Naive thymus-derived CD8-positive, alpha-beta T cell (primary cell): ENCODE results near the gene B3GNT4. TPM values are rescaled to one million over a fixed set of nuclear protein-coding genes. Genes with fewer than 3 reads are reported as not detected.

Experiments
- ATAC-seq, 2 donors: fragments of 150-1000 bp; cut with Tn5 transposase in 1 of 2; sonication (Bioruptor Pico), chemical (Tn5 transposase) in 1 of 2; 1 replicate in 1 of 2; 2 replicates in 1 of 2; pipeline ENCODE4 v1.10.0; 2021; ENCODE audit warnings: mild to moderate bottlenecking in 2 of 2, moderate library complexity in 2 of 2
- POLR2A ChIA-PET: fragments of 350-600 bp; sonication (Branson Sonifier 250); formaldehyde crosslinking; loops from one replicate; lab custom pipeline; 2021; ENCODE audit warnings: antibody characterized with exemption; lab: Charles Lee
- DNase-seq, 10 donors: peaks; one replicate each; pipeline versions ENCODE4 v3.0.0 to v3.0.0-alpha.2; 2020 to 2022
- H3K27ac Mint-ChIP-seq, 10 donors: one replicate each; pipeline ENCODE4 v1.8.0; 2020 to 2022; ENCODE audit warnings: mild to moderate bottlenecking in 10 of 10, mixed read lengths in 10 of 10, moderate library complexity in 4 of 10, inconsistent platforms in 1 of 10
- H3K27me3 Mint-ChIP-seq, 5 donors: one replicate each; pipeline ENCODE4 v1.8.0; 2021 to 2022; ENCODE audit warnings: mixed read lengths in 5 of 5
- H3K36me3 Mint-ChIP-seq, 3 donors: one replicate each; pipeline ENCODE4 v1.8.0; 2020 to 2022; ENCODE audit warnings: mixed read lengths in 3 of 3, mild to moderate bottlenecking in 2 of 3, inconsistent platforms in 1 of 3
- H3K4me1 Mint-ChIP-seq, 4 donors: one replicate each; pipeline ENCODE4 v1.8.0; 2021 to 2022; ENCODE audit warnings: mixed read lengths in 4 of 4
- H3K4me3 Mint-ChIP-seq, 10 donors: one replicate each; pipeline ENCODE4 v1.8.0; 2020 to 2022; ENCODE audit warnings: mild to moderate bottlenecking in 10 of 10, mixed read lengths in 10 of 10, moderate library complexity in 6 of 10, inconsistent platforms in 1 of 10
- H3K9me3 Mint-ChIP-seq, 9 donors: one replicate each; pipeline ENCODE4 v1.8.0; 2020 to 2022; ENCODE audit warnings: mixed read lengths in 9 of 9, mild to moderate bottlenecking in 3 of 9, inconsistent platforms in 1 of 9, moderate library complexity in 1 of 9
- polyA plus RNA-seq, 3 donors: library from polyadenylated mRNA; unstranded; fragments of 300-500 nt; fragmentation: Illumina TruSeq; gene quantifications; one replicate each; pipeline ENCODE4 v1.2.3, GENCODE V29; 2021
- total RNA-seq, 8 experiments: library from RNA in 2 of 8; stranded (reverse) in 2 of 8; gene quantifications; one replicate each; pipeline ENCODE4 v1.2.3 and lab custom pipeline; 2021 to 2026

Gene B3GNT4
- total and polyA plus RNA-seq, 5 experiments from 2014 or later = 0.12 to 0.25 TPM; not detected in 3

GRCh38 chr12:122204167-122205052 is 901 bp downstream of the B3GNT4 start:
- peak; percentile 30 to 33 for ATAC-seq
- Mint-ChIP-seq H3K27me3 (peaks cover 0 to 20% (median 0%) of the 10 kb centered on the region in 5 donors), H3K9me3 (no peaks in the 10 kb centered on the region), H3K36me3 (peaks cover 0 to 17% (median 4%) of the 10 kb centered on the region in 3 donors), H3K4me1 (peaks cover 10 to 17% (median 13%) of the 10 kb centered on the region in 4 donors), H3K27ac (peak overlapping the region in 3 of 10 donors; percentile 27 to 86 (median 62)), H3K4me3 (peak overlapping the region; percentile 61 to 90 (median 80))
- peak in 3 of 10 donors; percentile 9 to 21 (median 17) for DNase-seq
- POLR2A ChIA-PET = interaction anchor here (0.6 to 1.8 kb wide), 7 partner anchors 13 to 294 kb away, joined by 3 to 8 read pairs (median 3); partner anchors contain the start of genes DIABLO and LRRC43

- ATAC-seq = no peak
- H3K4me3 Mint-ChIP-seq = peak overlapping the region; percentile 61 to 90 (median 80)
- POLR2A ChIA-PET = interaction anchor here (0.6 to 2.5 kb wide), 6 partner anchors 17 to 294 kb away, joined by 3 to 16 read pairs (median 3); partner anchors contain the start of genes DIABLO and LRRC43
Measured at GRCh38 chr12:122205053-122205925, 1.8 kb downstream of the B3GNT4 start.

GRCh38 chr12:122206111-122206881 is 2.8 kb downstream of the B3GNT4 start:
- peaks cover 0 to 32% (median 8%) of the 10 kb centered on the region in 3 donors for H3K36me3 Mint-ChIP-seq
- H3K9me3 Mint-ChIP-seq = no peaks in the 10 kb centered on the region
- H3K4me1 Mint-ChIP-seq = peaks cover 9 to 17% (median 12%) of the 10 kb centered on the region in 4 donors
- ATAC-seq = no peak
- H3K4me3 Mint-ChIP-seq = peak overlapping the region in 3 of 10 donors; percentile 6 to 60 (median 18)
- H3K27me3 Mint-ChIP-seq = peaks cover 0 to 8% (median 0%) of the 10 kb centered on the region in 5 donors
- H3K27ac Mint-ChIP-seq = peak overlapping the region in 4 of 10 donors; percentile 36 to 84 (median 48)
- POLR2A ChIA-PET = interaction anchor here (0.5 to 2.5 kb wide), 2 partner anchors 19 to 27 kb away, joined by 3 to 16 read pairs; partner anchors contain the start of gene DIABLO
- DNase-seq = no peak

More at GRCh38 chr12:122205053-122205925, 1.8 kb downstream of the B3GNT4 start:
- H3K27me3 Mint-ChIP-seq = peaks cover 0 to 11% (median 0%) of the 10 kb centered on the region in 5 donors
- H3K36me3 Mint-ChIP-seq = peaks cover 0 to 26% (median 4%) of the 10 kb centered on the region in 3 donors
- no peaks in the 10 kb centered on the region for H3K9me3 Mint-ChIP-seq
- no peak for DNase-seq
- H3K4me1 Mint-ChIP-seq = peaks cover 9 to 17% (median 12%) of the 10 kb centered on the region in 4 donors
- peak overlapping the region in 7 of 10 donors; percentile 38 to 88 (median 81) for H3K27ac Mint-ChIP-seq

- H3K4me1 Mint-ChIP-seq = peaks cover 9 to 17% (median 12%) of the 10 kb centered on the region in 4 donors
- ATAC-seq (no peak), DNase-seq (no peak)
- peak overlapping the region in 2 of 10 donors; percentile 6 to 18 for H3K4me3 Mint-ChIP-seq
- peaks cover 0 to 5% (median 0%) of the 10 kb centered on the region in 5 donors for H3K27me3 Mint-ChIP-seq
- no peaks in the 10 kb centered on the region for H3K9me3 Mint-ChIP-seq
- H3K27ac Mint-ChIP-seq = peak overlapping the region in 2 of 10 donors; percentile 36 to 84
- H3K36me3 Mint-ChIP-seq = peaks cover 0 to 38% (median 8%) of the 10 kb centered on the region in 3 donors
- POLR2A ChIA-PET = interaction anchor here (0.5 to 2.5 kb wide), 2 partner anchors 18 to 27 kb away, joined by 3 to 16 read pairs; partner anchors contain the start of gene DIABLO
Measured at GRCh38 chr12:122206976-122207375, 3.5 kb downstream of the B3GNT4 start.

GRCh38 chr12:122207391-122207790 is 3.9 kb downstream of the B3GNT4 start:
- Mint-ChIP-seq H3K36me3 (peaks cover 0 to 42% (median 8%) of the 10 kb centered on the region in 3 donors), H3K4me1 (peaks cover 9 to 16% (median 12%) of the 10 kb centered on the region in 4 donors), H3K27me3 (peaks cover 0 to 5% (median 0%) of the 10 kb centered on the region in 5 donors), H3K4me3 (peak overlapping the region in 1 of 10 donors; percentile 26), H3K27ac (peak overlapping the region in 5 of 10 donors; percentile 1 to 80 (median 45)), H3K9me3 (no peaks in the 10 kb centered on the region)
- DNase-seq (no peak), ATAC-seq (no peak)
- POLR2A ChIA-PET = interaction anchor here (2.5 kb wide), 1 partner anchor 18 kb away, joined by 16 read pairs; the partner anchor contains the start of gene DIABLO

GRCh38 chr12:122208073-122208820 is 4.7 kb downstream of the B3GNT4 start:
- no peak for ATAC-seq
- H3K27ac Mint-ChIP-seq = peak overlapping the region in 5 of 10 donors; percentile 27 to 66 (median 58)
- peaks cover 0 to 48% (median 8%) of the 10 kb centered on the region in 3 donors for H3K36me3 Mint-ChIP-seq

GRCh38 chr12:122215771-122216170 is 12.3 kb downstream of the B3GNT4 start:
- no peak for DNase-seq
- Mint-ChIP-seq H3K36me3 (peaks cover 0 to 96% (median 15%) of the 10 kb centered on the region in 3 donors), H3K27me3 (no peaks in the 10 kb centered on the region), H3K9me3 (no peaks in the 10 kb centered on the region), H3K27ac (no peak overlapping the region), H3K4me3 (no peak overlapping the region), H3K4me1 (peaks cover 2 to 10% (median 8%) of the 10 kb centered on the region in 4 donors)
- no peak for ATAC-seq
- POLR2A ChIA-PET = interaction anchor here (0.7 kb wide), 1 partner anchor 114 kb away, joined by 4 read pairs; no protein-coding TSS in a partner anchor

More at GRCh38 chr12:122208073-122208820, 4.7 kb downstream of the B3GNT4 start:
- Mint-ChIP-seq H3K27me3 (peaks cover 0 to 5% (median 0%) of the 10 kb centered on the region in 5 donors), H3K4me1 (peaks cover 6 to 10% (median 9%) of the 10 kb centered on the region in 4 donors), H3K4me3 (no peak overlapping the region), H3K9me3 (no peaks in the 10 kb centered on the region)
- POLR2A ChIA-PET = interaction anchor here (1.1 kb wide), 1 partner anchor 14 kb away, joined by 3 read pairs; no protein-coding TSS in a partner anchor
- DNase-seq = no peak

GRCh38 chr12:122216445-122216844 is 12.9 kb downstream of the B3GNT4 start:
- Mint-ChIP-seq H3K9me3 (no peaks in the 10 kb centered on the region), H3K27ac (no peak overlapping the region), H3K27me3 (no peaks in the 10 kb centered on the region), H3K36me3 (peaks cover 0 to 96% (median 16%) of the 10 kb centered on the region in 3 donors), H3K4me3 (no peak overlapping the region), H3K4me1 (peaks cover 2 to 17% (median 10%) of the 10 kb centered on the region in 4 donors)
- POLR2A ChIA-PET = no interaction called here
- ATAC-seq (no peak), DNase-seq (no peak)

- H3K4me1 Mint-ChIP-seq = peaks cover 22 to 58% (median 43%) of the 10 kb centered on the region in 4 donors
- ATAC-seq = peak; percentile 91
- peak; percentile 93 to 100 (median 100) for DNase-seq
- no peaks in the 10 kb centered on the region for H3K27me3 Mint-ChIP-seq
- H3K4me3 Mint-ChIP-seq = peak within 1 kb of the TSS; percentile 84 to 93 (median 90)
- H3K27ac Mint-ChIP-seq = peak within 1 kb of the TSS; percentile 79 to 97 (median 94)
- H3K36me3 Mint-ChIP-seq = peaks cover 0 to 41% (median 10%) of the 10 kb centered on the region in 3 donors
- POLR2A ChIA-PET = interaction anchor here (0.5 to 4.4 kb wide), 20 partner anchors 19 to 1526 kb away, joined by 3 to 23 read pairs (median 5); partner anchors contain the start of genes ATP6V0A2, B3GNT4, CCDC62 and KNTC1
- H3K9me3 Mint-ChIP-seq = no peaks in the 10 kb centered on the region
Measured at GRCh38 chr12:122225683-122226365, 22.3 kb downstream of the B3GNT4 start, which contains the start of gene DIABLO. DIABLO (minus strand) TSS chr12:122226052; CDS start chr12:122226014, 38 bp downstream.
